SU-DHL-6 (cell line): ENCODE data around the gene COX11.

ENCODE experiments used
- H2AFZ ChIP-seq: fragments of 200-600 bp; sonication (generic); 2 replicates; pipeline ENCODE4 v1.6.1; 2014; ENCODE audit warnings: low read depth, mild to moderate bottlenecking, moderate library complexity, mixed read lengths, antibody characterized with exemption, low read length; ENCODE audit not compliant: severe bottlenecking
- H3F3A ChIP-seq: fragments of 200-600 bp; shearing (Covaris generic); 2 replicates; pipeline ENCODE4 v1.6.0; 2016; ENCODE audit warnings: antibody characterized with exemption, mild to moderate bottlenecking; ENCODE audit not compliant: insufficient read depth
- H3K27ac ChIP-seq: fragments of 200-600 bp; sonication (generic); 2 replicates; pipeline ENCODE4 v1.5.1; 2016; ENCODE audit warnings: low read depth, mild to moderate bottlenecking, low read length, moderate library complexity, mixed read lengths
- H3K27me3 ChIP-seq: fragments of 200-600 bp; sonication (generic), shearing (Covaris generic); 2 replicates; pipeline ENCODE4 v1.6.0; 2014; ENCODE audit warnings: mild to moderate bottlenecking, low read length
- H3K36me3 ChIP-seq: fragments of 200-600 bp; sonication (generic); 2 replicates; pipeline ENCODE4 v1.6.1; 2014; ENCODE audit warnings: mild to moderate bottlenecking, low read length, mixed read lengths
- H3K4me2 ChIP-seq: fragments of 300-600, 200-600 bp; shearing (Covaris generic), sonication (generic); 2 replicates; pipeline ENCODE4 v1.6.0; 2014; ENCODE audit warnings: low read length, low read depth, mild to moderate bottlenecking; ENCODE audit not compliant: poor library complexity, severe bottlenecking
- H3K4me3 ChIP-seq: fragments of 200-600 bp; sonication (generic); 2 replicates; pipeline ENCODE4 v1.5.1; 2014; ENCODE audit warnings: antibody characterized with exemption, low read length, mild to moderate bottlenecking, mixed read lengths; ENCODE audit not compliant: insufficient read depth, poor library complexity, severe bottlenecking
- H3K79me2 ChIP-seq: fragments of 200-600 bp; sonication (generic); 2 replicates; pipeline ENCODE4 v1.6.1; 2014; ENCODE audit warnings: mild to moderate bottlenecking, low read length, moderate library complexity; ENCODE audit not compliant: insufficient read depth
- H3K9ac ChIP-seq: fragments of 200-600 bp; sonication (generic); 2 replicates; pipeline ENCODE4 v1.7.0; 2014; ENCODE audit warnings: mild to moderate bottlenecking, low read length
- H3K9me2 ChIP-seq: fragments of 200-600 bp; sonication (generic); replicated peaks from 2 replicates; pipeline ENCODE4 v1.6.1; 2014; ENCODE audit warnings: low read length; ENCODE audit not compliant: insufficient read depth
- H3K9me3 ChIP-seq: fragments of 200-600 bp; sonication (generic); 2 replicates; pipeline ENCODE4 v1.6.1; 2014; ENCODE audit warnings: low read length, mixed read lengths; ENCODE audit not compliant: insufficient read depth
- H4K20me1 ChIP-seq: fragments of 200-600 bp; sonication (generic); 2 replicates; pipeline ENCODE4 v1.6.1; 2014; ENCODE audit warnings: low read depth, mild to moderate bottlenecking, antibody characterized with exemption, low read length, moderate library complexity, mixed read lengths
- EZH2phosphoT487 ChIP-seq: fragments of 200-600 bp; sonication (generic), shearing (Covaris generic); conservative IDR thresholded peaks from 2 replicates; pipeline ENCODE4 v1.6.1; 2018; ENCODE audit warnings: mild to moderate bottlenecking, antibody characterized with exemption, low read length, moderate library complexity, mixed read lengths
- TF ChIP-seq, protein P1 (sequence below): fragments of 200-600 bp; sonication (generic); IDR thresholded peaks from one replicate; pipeline ENCODE4 v1.5.1; 2017; ENCODE audit warnings: antibody characterized with exemption, mild to moderate bottlenecking, low read length, moderate library complexity; ENCODE audit not compliant: insufficient read depth, poor library complexity, severe bottlenecking

The COX11 gene

DNA sequence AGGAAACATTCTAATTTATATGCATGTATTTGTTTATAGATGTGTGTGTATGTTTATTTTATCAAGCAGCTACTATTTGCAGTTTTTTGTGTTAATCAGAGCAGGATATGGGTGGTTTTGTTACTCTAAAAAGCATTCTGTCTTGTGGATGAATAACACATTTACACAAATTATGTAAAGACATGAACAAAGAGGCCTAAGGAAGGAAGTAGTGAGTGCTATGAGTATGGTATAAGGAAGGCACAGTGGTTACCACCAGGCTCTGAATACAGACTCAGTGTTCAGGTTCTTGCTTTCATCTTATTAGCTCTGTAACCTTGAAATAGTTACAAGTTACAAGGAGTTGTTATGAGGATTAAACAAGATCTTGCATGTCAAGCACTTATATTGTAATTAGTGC, 34.0 kb upstream of the COX11 start:
- Histone ChIP-seq H3K9me3 (no peaks in the 10 kb centered on the region), H3K27ac (no peak overlapping the region), H3K79me2 (no peaks in the 10 kb centered on the region), H2AFZ (no peak overlapping the region), H3K9ac (no peak overlapping the region), H3F3A (0 out of 2 replicates have a peak, but pooled peaks cover 3% of the 10 kb centered on the region), H3K4me3 (no peak overlapping the region), H3K4me2 (no peak overlapping the region), H3K27me3 (no peaks in the 10 kb centered on the region), H4K20me1 (no peaks in the 10 kb centered on the region; the same call in 1 of the 2 replicates), H3K9me2 (no peaks in the 10 kb centered on the region), H3K36me3 (peaks cover 4% of the 10 kb centered on the region; the same call in 1 of the 2 replicates)
- no peak for TF ChIP-seq EZH2phosphoT487
- TF ChIP-seq, protein P1, sequence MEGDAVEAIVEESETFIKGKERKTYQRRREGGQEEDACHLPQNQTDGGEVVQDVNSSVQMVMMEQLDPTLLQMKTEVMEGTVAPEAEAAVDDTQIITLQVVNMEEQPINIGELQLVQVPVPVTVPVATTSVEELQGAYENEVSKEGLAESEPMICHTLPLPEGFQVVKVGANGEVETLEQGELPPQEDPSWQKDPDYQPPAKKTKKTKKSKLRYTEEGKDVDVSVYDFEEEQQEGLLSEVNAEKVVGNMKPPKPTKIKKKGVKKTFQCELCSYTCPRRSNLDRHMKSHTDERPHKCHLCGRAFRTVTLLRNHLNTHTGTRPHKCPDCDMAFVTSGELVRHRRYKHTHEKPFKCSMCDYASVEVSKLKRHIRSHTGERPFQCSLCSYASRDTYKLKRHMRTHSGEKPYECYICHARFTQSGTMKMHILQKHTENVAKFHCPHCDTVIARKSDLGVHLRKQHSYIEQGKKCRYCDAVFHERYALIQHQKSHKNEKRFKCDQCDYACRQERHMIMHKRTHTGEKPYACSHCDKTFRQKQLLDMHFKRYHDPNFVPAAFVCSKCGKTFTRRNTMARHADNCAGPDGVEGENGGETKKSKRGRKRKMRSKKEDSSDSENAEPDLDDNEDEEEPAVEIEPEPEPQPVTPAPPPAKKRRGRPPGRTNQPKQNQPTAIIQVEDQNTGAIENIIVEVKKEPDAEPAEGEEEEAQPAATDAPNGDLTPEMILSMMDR: no peak

DNA sequence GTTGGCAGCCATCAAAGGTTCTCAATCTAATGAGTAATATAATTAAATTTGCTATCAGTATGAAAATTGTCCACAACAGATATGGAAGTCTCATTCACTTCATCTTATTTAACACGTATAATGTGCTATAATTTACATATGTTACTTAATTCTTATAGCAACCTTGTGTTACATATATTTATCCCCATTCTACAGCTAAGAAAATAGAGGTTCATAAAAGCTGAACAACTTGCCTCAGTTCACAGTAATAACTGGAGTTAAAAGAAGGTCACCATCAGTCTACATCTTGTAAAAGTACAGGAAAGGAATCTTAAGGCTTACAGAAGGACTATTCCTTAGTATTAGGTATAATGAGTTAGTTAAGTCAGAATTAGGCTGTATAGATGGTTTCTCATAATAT, 28.0 kb upstream of the COX11 start:
- Histone ChIP-seq H3K27ac (no peak overlapping the region), H3F3A (0 out of 2 replicates have a peak, but pooled peaks cover 3% of the 10 kb centered on the region), H4K20me1 (no peaks in the 10 kb centered on the region), H3K27me3 (no peaks in the 10 kb centered on the region), H3K9ac (no peak overlapping the region), H3K9me3 (no peaks in the 10 kb centered on the region), H3K4me2 (no peak overlapping the region), H3K79me2 (no peaks in the 10 kb centered on the region), H3K4me3 (no peak overlapping the region), H2AFZ (no peak overlapping the region), H3K36me3 (peaks cover 4% of the 10 kb centered on the region; the same call in 1 of the 2 replicates), H3K9me2 (no peaks in the 10 kb centered on the region)
- TF ChIP-seq EZH2phosphoT487: no peak
- TF ChIP-seq, protein P1: no peak

DNA sequence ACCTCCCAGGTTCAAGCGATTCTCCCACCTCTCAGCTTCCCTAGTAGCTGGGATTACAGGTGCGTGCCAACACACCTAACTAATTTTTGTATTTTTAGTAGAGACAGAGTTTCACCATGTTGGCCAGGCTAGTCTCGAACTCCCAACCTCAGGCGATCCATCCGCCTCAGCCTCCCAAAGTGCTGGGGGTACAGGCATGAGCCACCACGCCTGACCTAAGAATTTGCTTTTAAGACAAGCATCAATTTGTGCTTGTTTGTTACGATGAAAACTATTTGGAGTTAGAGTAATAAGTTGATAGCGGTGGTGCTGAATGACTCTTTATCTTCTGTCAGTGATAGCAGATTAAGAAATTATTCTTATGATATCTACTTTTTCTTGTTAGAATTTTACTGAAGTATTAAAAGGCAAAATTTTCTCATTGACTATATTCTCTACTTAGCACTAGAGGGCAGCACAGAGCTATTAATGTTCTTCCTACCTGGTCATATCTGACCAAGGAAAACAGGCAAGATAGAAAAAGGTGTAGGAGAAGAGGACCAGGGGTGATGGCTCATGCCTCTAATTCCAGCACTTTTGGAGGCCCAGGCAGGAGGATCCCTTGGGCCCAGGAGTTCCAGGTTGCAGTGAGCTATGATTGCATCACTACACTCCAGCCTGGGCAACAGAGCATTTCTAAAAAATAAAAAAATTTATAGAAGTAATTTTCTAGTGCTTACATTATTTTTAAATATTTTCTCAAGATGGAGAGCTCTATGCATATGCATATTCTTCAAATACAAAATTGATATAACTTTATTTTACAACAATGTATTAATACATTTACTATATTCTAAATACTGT, 24.6 kb upstream of the COX11 start:
- 0 out of 2 replicates have a peak, but pooled peaks cover 3% of the 10 kb centered on the region for H3F3A ChIP-seq
- no peaks in the 10 kb centered on the region for H3K27me3 ChIP-seq
- no peaks in the 10 kb centered on the region for H3K9me2 ChIP-seq
- no peaks in the 10 kb centered on the region for H4K20me1 ChIP-seq
- no peak overlapping the region for H3K4me2 ChIP-seq
- no peak overlapping the region for H3K4me3 ChIP-seq
- no peaks in the 10 kb centered on the region for H3K79me2 ChIP-seq
- H3K9ac ChIP-seq: no peak overlapping the region
- H3K9me3 ChIP-seq: no peaks in the 10 kb centered on the region
- no peak overlapping the region for H3K27ac ChIP-seq
- no peak for TF ChIP-seq EZH2phosphoT487
- TF ChIP-seq, protein P1: peak; percentile 71
- no peaks in the 10 kb centered on the region for H3K36me3 ChIP-seq
- no peak overlapping the region for H2AFZ ChIP-seq
